ENCODE results near the gene KBTBD12. TPM values are rescaled to one million over a fixed set of nuclear protein-coding genes. Genes with fewer than 3 reads are reported as not detected.

KBTBD12 gene
- total RNA-seq, 1 experiment from 2014 or later, result not detected

GRCh38 chr3:127888564-127889107 lies 26.4 kb upstream of the KBTBD12 start:
- RAD21 ChIA-PET (ENCODE audit: low non-redundant PET in 1 of 2, low total read pairs in 2 of 2, uncharacterized antibody in 2 of 2, unreplicated experiment in 2 of 2), result no interaction called here
- Histone ChIP-seq H3K4me1 (ENCODE audit: control insufficient read depth in 1 of 2, insufficient read depth in 2 of 2, low read length in 2 of 2) (peaks cover 0 to 16% of the 10 kb centered on the region in 2 experiments; a peak in 2 of 4 replicates), H3K4me2 (ENCODE audit: low read length) (no peak overlapping the region), H3K4me3 (replicated peaks in 1 of 2; ENCODE audit: low read depth in 1 of 2, low read length in 2 of 2) (no peak overlapping the region), H3K9me2 (ENCODE audit: insufficient read depth) (no peaks in the 10 kb centered on the region), H3K9me3 (ENCODE audit: control insufficient read depth in 1 of 2, insufficient read depth in 1 of 2, low read depth in 1 of 2, low read length in 2 of 2) (peaks cover 7 to 22% of the 10 kb centered on the region in 2 experiments; a peak in 2 of 4 replicates), H4K20me1 (ENCODE audit: insufficient read depth) (no peaks in the 10 kb centered on the region), H2AFZ (ENCODE audit: low read depth, low read length, poor library complexity, severe bottlenecking) (no peak overlapping the region), H3K27ac (ENCODE audit: low read depth, low read length) (no peak overlapping the region), H3K36me3 (ENCODE audit: control insufficient read depth in 1 of 2, insufficient read depth in 2 of 2, low read length in 2 of 2) (0 out of 4 replicates have a peak, but pooled peaks cover 0 to 8% of the 10 kb centered on the region in 2 experiments), H3K27me3 (ENCODE audit: insufficient read depth, low read length) (no peaks in the 10 kb centered on the region), H3K9ac (ENCODE audit: low read length) (no peak overlapping the region), H3K79me2 (ENCODE audit: insufficient read depth, low read length) (no peaks in the 10 kb centered on the region)
- POLR2A ChIA-PET, result no interaction called here
- CTCF ChIA-PET, result no interaction called here
- no peak for ATAC-seq
- no TSS peak for BruUV-seq (replicated peaks)
- TF ChIP-seq ZFX (IDR thresholded peaks at IDR 0.05) (0 out of 2 replicates have a peak, but pooled peaks have one; percentile 3), REST (IDR thresholded peaks at IDR 0.05; ENCODE audit: low read depth) (no peak)
- intact Hi-C loops (cut with micrococcal nuclease), result no loop called here
- DNase-seq (ENCODE audit: low read depth, low spot score), result no peak

- peaks cover 7 to 22% of the 10 kb centered on the region in 2 experiments; a peak in 2 of 4 replicates for H3K9me3 ChIP-seq (ENCODE audit: control insufficient read depth in 1 of 2, insufficient read depth in 1 of 2, low read depth in 1 of 2, low read length in 2 of 2)
- H3K4me1 ChIP-seq (ENCODE audit: control insufficient read depth in 1 of 2, insufficient read depth in 2 of 2, low read length in 2 of 2), result peaks cover 0 to 16% of the 10 kb centered on the region in 2 experiments; a peak in 2 of 4 replicates
- H3K4me3 ChIP-seq (replicated peaks in 1 of 2; ENCODE audit: low read depth in 1 of 2, low read length in 2 of 2), result no peak overlapping the region
- no peak overlapping the region for H2AFZ ChIP-seq (ENCODE audit: low read depth, low read length, poor library complexity, severe bottlenecking)
- H3K79me2 ChIP-seq (ENCODE audit: insufficient read depth, low read length), result no peaks in the 10 kb centered on the region
- no peaks in the 10 kb centered on the region for H3K9me2 ChIP-seq (ENCODE audit: insufficient read depth)
- POLR2A ChIA-PET, result no interaction called here
- no TSS peak for BruUV-seq (replicated peaks)
- RAD21 ChIA-PET (ENCODE audit: low non-redundant PET in 1 of 2, low total read pairs in 2 of 2, uncharacterized antibody in 2 of 2, unreplicated experiment in 2 of 2), result no interaction called here
- DNase-seq (ENCODE audit: low read depth, low spot score), result no peak
- no peak overlapping the region for H3K9ac ChIP-seq (ENCODE audit: low read length)
- H3K36me3 ChIP-seq (ENCODE audit: control insufficient read depth in 1 of 2, insufficient read depth in 2 of 2, low read length in 2 of 2), result 0 out of 4 replicates have a peak, but pooled peaks cover 0 to 8% of the 10 kb centered on the region in 2 experiments
- no peaks in the 10 kb centered on the region for H4K20me1 ChIP-seq (ENCODE audit: insufficient read depth)
- no peaks in the 10 kb centered on the region for H3K27me3 ChIP-seq (ENCODE audit: insufficient read depth, low read length)
- H3K4me2 ChIP-seq (ENCODE audit: low read length), result no peak overlapping the region
- H3K27ac ChIP-seq (ENCODE audit: low read depth, low read length), result no peak overlapping the region
- intact Hi-C loops (cut with micrococcal nuclease), result no loop called here
- CTCF ChIA-PET, result no interaction called here
- no peak for ATAC-seq
- TF ChIP-seq POLR2A (IDR thresholded peaks at IDR 0.05; ENCODE audit: borderline replicate concordance, extremely low read depth, insufficient read depth, insufficient read length), result no peak
- no peak for TF ChIP-seq REST (IDR thresholded peaks at IDR 0.05; ENCODE audit: low read depth)
- no peak for TF ChIP-seq CTCF (IDR thresholded peaks at IDR 0.05 in 2 of 3, conservative IDR thresholded peaks at IDR 0.05 in 1 of 3; ENCODE audit: borderline replicate concordance in 1 of 3, insufficient read depth in 1 of 3, low read depth in 2 of 3, low read length in 2 of 3)
- TF ChIP-seq ZNF274 (IDR thresholded peaks at IDR 0.05; ENCODE audit: low read depth, low read length), result no peak
- no peak for TF ChIP-seq ATF3 (IDR thresholded peaks at IDR 0.05)
- TF ChIP-seq JUND (IDR thresholded peaks at IDR 0.05), result no peak
- TF ChIP-seq SRF (IDR thresholded peaks at IDR 0.05; ENCODE audit: low read depth), result no peak
- TF ChIP-seq YY1 (IDR thresholded peaks at IDR 0.05; ENCODE audit: extremely low read depth, insufficient replicate concordance, low read depth, low read length), result no peak
Measured at GRCh38 chr3:127889461-127889863, 25.6 kb upstream of the KBTBD12 start.

Measured in HCT116 (cell line).